ENCODE measurements around the gene PRDM2. TPM values are rescaled to one million over a fixed set of nuclear protein-coding genes. Genes with fewer than 3 reads are reported as not detected.

Gene PRDM2
- total RNA-seq, 1 donor from 2014 or later, result 88.3 TPM

- Mint-ChIP-seq H3K4me3 (ENCODE audit: unreplicated experiment) (no peak overlapping the region), H3K27me3 (ENCODE audit: unreplicated experiment) (peaks cover under 1% of the 10 kb centered on the region), H3K27ac (ENCODE audit: unreplicated experiment) (no peak overlapping the region), H3K36me3 (ENCODE audit: unreplicated experiment) (no peaks in the 10 kb centered on the region), H3K9me3 (ENCODE audit: unreplicated experiment) (no peaks in the 10 kb centered on the region), H3K4me1 (ENCODE audit: low read depth, unreplicated experiment) (peaks cover 18% of the 10 kb centered on the region)
- peak; percentile 15 for TF ChIP-seq CTCF (IDR thresholded peaks at IDR 0.05; ENCODE audit: partially characterized antibody, unreplicated experiment)
- no peak for DNase-seq
Measured at GRCh38 chr1:13725714-13726175, 25.8 kb downstream of the PRDM2 start.

- Mint-ChIP-seq H3K27ac (ENCODE audit: unreplicated experiment) (no peak overlapping the region), H3K4me3 (ENCODE audit: unreplicated experiment) (no peak overlapping the region), H3K27me3 (ENCODE audit: unreplicated experiment) (no peaks in the 10 kb centered on the region), H3K9me3 (ENCODE audit: unreplicated experiment) (no peaks in the 10 kb centered on the region), H3K4me1 (ENCODE audit: low read depth, unreplicated experiment) (peaks cover 18% of the 10 kb centered on the region), H3K36me3 (ENCODE audit: unreplicated experiment) (no peaks in the 10 kb centered on the region)
- peak; percentile 31 for DNase-seq
- TF ChIP-seq CTCF (IDR thresholded peaks at IDR 0.05; ENCODE audit: partially characterized antibody, unreplicated experiment), result no peak
Measured at GRCh38 chr1:13728091-13728715, 28.2 kb downstream of the PRDM2 start.

- Mint-ChIP-seq H3K27me3 (ENCODE audit: unreplicated experiment) (no peaks in the 10 kb centered on the region), H3K9me3 (ENCODE audit: unreplicated experiment) (no peaks in the 10 kb centered on the region), H3K4me3 (ENCODE audit: unreplicated experiment) (no peak overlapping the region), H3K36me3 (ENCODE audit: unreplicated experiment) (no peaks in the 10 kb centered on the region), H3K27ac (ENCODE audit: unreplicated experiment) (no peak overlapping the region), H3K4me1 (ENCODE audit: low read depth, unreplicated experiment) (peaks cover 18% of the 10 kb centered on the region)
- no peak for TF ChIP-seq CTCF (IDR thresholded peaks at IDR 0.05; ENCODE audit: partially characterized antibody, unreplicated experiment)
- no peak for DNase-seq
Measured at GRCh38 chr1:13730291-13730690, 30.3 kb downstream of the PRDM2 start.

- Mint-ChIP-seq H3K9me3 (ENCODE audit: unreplicated experiment) (no peaks in the 10 kb centered on the region), H3K4me3 (ENCODE audit: unreplicated experiment) (no peak overlapping the region), H3K36me3 (ENCODE audit: unreplicated experiment) (no peaks in the 10 kb centered on the region), H3K27ac (ENCODE audit: unreplicated experiment) (no peak overlapping the region), H3K4me1 (ENCODE audit: low read depth, unreplicated experiment) (peaks cover 18% of the 10 kb centered on the region), H3K27me3 (ENCODE audit: unreplicated experiment) (no peaks in the 10 kb centered on the region)
- no peak for TF ChIP-seq CTCF (IDR thresholded peaks at IDR 0.05; ENCODE audit: partially characterized antibody, unreplicated experiment)
- no peak for DNase-seq
Measured at GRCh38 chr1:13730751-13731482, 30.9 kb downstream of the PRDM2 start.

- no peak for TF ChIP-seq CTCF (IDR thresholded peaks at IDR 0.05; ENCODE audit: partially characterized antibody, unreplicated experiment)
- Mint-ChIP-seq H3K27me3 (ENCODE audit: unreplicated experiment) (no peaks in the 10 kb centered on the region), H3K36me3 (ENCODE audit: unreplicated experiment) (no peaks in the 10 kb centered on the region), H3K4me1 (ENCODE audit: low read depth, unreplicated experiment) (peaks cover 17% of the 10 kb centered on the region), H3K4me3 (ENCODE audit: unreplicated experiment) (no peak overlapping the region), H3K9me3 (ENCODE audit: unreplicated experiment) (no peaks in the 10 kb centered on the region), H3K27ac (ENCODE audit: unreplicated experiment) (no peak overlapping the region)
- DNase-seq, result no peak
Measured at GRCh38 chr1:13731897-13732296, 31.9 kb downstream of the PRDM2 start.

Measured in glutamatergic neuron (in vitro differentiated cells).